ENCODE data around the gene GON4L.
"Not testable (repeated sequence)": the region's sequence is repeated elsewhere in the genome, so short reads cannot be mapped to it uniquely, and the experiment has no call there.

The GON4L gene

DNA sequence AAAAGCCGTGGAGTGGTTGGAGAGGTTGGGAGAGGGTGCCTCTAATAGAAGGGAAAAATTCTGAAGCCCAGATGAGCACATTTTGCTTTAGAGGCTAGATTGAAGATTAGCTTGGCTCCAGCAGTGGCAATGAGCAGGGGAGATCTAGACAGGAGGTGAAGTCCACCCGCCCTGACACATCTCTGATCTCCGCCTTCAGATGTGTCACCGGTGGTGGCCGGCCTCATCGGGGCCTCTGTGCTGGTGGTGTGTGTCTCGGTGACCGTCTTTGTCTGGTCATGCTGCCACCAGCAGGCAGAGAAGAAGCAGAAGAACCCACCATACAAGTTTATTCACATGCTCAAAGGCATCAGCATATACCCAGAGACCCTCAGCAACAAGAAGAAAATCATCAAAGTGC, 10.8 kb upstream of the GON4L start:
- DNase-seq: no peak

DNA sequence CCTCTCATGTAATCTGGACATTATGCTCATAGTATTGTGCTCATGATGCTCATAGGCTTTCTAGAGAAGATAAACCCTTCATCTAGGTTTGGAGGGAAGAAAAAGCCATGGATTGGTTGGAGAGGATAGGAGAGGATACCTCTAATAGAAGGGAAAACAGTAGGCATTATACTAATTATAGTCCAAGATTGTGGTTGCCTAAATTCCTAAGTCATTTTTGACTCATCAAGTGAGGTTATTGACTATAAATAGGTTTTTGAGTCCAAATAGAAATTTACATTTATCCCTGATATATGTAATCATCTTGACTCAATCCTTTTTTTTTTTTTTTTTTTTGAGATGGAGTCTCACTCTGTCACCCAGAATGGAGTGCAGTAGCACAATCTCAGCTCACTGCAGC, 7.4 kb upstream of the GON4L start:
- DNase-seq: no peak

DNA sequence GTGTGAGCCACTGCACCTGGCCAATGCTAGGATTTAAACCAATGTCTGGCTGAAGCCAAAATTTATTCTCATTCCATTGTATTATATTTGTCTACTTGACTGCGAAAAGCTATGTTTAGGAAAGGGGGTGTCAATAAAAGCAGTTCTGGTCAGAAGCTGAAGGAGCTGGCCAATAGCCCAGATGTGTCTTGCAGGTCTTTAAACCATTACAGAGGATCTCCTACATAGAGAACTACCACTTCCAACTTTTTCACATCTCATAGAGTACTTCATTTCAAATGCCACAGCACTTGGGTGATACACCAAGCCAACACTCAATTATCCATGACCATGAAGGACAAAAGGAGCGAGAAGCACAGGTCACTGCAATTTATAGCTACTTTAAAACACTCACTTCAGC, 4.9 kb upstream of the GON4L start:
- no peak for DNase-seq

DNA sequence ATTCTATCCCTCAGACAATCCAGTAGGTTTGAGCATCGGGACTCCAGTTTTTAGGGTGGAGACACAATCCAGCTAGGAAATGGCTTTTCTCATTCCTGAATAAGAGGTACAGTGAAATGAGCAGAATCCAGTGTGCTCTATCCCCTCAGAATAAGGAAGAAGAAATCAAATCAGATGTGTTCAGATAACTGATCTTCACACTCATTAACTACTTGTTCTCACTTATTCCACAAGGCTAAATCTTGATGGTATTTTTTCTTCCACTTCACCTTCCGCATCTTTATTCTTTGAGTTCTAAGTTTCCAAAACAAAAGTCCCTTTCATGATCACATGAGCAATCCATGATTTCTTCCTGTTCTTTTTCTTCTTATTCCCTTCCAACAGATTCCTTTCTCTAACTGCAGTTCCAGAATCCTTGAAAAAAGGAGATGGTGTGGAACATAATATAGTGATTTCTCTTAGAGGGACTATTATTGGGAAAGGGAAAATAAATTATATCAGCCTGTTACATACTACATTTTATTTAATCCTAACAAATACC, 4.0 kb upstream of the GON4L start:
- no peak for DNase-seq

DNA sequence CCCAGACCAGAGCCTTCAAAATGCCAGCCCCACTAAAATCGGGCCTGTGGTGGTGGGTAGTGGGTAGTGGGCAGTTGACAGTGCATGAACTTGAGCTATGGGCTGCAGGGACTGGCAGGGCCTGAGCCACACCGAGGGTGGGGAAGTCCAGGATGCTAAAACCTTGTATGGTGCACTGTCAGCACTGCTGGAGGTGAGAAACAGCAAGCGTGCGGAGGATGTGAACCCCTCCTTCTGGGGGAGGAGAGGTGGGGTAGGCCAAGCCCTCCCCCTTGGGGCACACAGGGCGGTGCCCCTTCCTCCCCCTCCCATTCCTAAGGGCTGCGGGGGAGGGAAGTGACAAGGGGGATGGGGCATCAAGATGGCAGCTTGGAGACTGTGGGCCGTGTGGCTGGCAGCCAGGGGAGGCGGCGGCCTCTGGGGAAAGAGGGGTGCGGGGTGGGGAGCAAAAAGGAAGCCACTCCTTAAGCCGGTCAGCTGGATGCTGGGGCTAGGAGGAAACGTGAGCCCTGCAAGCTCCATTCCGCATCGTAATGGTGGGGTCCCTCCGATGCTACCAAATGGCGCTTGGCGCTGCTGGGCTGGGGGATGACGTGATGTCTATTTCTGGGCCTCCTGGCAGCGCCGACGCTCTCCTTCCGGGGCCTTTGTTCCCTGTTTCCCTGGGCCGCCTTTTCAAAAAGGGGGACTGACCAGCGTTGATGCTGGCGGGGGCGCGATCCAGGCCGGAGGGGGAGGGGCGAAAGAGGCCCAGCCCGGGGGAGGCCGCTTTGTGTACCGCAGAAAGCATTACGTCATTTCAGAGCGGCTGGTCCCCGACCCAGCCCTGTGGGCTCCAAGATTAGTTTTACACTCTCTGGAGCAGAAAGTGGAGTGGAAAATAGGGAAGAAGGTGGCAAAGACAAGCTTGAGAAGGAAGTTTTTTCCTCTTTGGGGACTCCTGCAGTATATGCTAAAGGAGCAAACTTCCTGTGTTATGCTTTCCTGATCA, 3.2 kb upstream of the GON4L start:
- DNase-seq: peak; percentile 91

DNA sequence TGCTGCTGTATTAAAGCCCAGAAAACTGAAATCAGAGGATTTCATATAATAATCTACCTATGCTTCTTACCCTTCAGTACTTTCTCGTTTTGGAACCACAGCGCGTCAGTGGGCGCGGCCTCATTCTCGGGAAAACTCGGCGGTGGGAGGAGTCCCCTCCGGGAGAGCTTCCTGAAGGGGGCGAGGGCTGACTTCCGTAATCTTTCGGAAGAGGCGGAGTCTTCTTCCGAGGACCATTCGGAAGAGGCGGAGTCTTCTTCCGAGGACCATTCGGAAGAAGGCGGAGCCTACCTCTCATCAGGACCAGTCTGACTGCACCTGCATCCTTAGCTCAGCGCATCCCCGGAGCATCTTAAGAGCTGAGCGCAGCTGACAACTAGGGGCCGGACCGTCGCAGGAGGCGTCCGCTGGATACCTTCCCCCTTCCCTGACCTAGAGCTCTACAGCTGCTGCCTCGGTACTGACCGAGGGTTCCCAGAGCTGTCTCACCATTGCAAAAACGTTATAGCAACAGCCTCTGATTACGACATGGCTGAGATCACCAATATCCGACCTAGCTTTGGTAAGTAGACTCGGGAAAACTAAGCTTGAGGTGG, 2.3 kb upstream of the GON4L start, which contains the start of gene SYT11:
Gene SYT11, plus strand, starts transcription at position 334 of the 596 bp plus-strand sequence. Its CDS starts 195 bp downstream, at position 529.
- peak; percentile 99 for DNase-seq

DNA sequence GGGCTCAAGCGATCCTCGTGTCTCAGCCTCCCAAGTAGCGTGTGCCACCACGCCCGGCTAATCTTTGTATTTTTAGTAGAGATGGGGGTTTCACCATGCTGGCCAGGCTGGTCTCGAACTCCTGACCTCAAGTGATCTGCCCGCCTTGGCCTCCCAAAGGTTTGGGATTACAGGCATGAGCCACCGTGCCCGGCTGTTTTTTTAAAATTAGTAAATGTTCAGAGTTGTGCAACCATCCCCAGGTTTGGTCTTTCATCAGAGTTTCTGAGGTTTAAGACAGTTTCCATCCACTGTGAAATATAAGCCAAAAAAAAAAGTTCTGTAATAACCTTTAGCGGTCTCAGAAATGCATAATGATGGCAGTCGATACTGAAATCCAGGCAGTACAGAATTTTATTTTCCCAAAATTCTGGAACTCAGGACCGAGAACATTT, 1.8 kb upstream of the GON4L start:
- no peak for DNase-seq

DNA sequence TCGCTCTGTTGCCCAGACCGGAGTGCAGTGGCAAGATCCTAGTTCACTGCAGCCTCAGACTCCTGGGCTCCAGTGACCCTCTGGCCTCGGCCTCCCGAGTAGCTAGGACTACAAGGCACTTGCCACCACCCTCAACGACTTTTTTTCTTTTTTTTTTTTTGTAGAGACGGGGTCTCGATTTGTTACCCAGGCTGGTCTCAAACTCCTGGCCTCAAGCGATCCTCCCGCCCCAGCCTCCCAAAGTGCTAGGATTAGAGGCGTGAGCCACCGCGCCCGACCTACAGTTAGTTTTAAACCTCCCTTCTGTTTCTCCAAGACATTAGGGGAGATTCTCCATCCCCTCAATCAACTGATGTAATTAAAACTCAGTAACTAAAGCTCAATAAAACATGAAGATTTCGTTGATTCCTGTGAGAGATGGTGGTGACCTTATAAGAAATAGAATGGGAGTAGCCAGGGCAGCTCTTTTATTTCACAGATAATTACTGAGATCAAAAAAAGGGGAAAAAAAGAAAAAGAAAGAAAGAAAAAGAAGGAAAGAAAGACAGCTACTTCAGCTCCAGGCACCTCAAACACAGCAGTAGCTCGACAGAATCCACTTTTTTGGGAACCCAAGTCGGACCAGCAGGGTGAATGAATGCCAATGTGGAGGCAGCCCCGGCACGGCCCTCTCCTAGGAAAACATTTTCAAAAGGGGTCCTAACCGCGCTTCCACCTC, 598 bp downstream of the GON4L start:
- no peak for DNase-seq

DNA sequence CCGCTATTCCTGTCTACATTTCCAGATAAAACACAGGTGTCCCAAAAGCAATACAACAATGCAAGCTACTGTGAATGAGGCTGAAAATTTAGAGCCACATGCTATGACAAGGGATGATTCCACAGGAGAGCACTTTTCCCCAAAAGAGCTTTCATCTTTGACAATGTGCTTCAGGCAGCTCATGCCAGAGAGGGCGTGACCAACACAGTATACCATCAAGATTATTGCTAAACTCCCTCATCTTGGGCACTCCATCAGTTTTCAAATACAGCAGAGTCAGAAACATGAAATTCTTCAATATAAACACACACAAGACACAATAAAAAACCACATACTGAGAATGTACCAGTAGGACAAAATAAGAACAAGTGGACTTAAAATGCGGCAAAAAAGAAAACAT, 6.7 kb downstream of the GON4L start:
- DNase-seq: no peak

DNA sequence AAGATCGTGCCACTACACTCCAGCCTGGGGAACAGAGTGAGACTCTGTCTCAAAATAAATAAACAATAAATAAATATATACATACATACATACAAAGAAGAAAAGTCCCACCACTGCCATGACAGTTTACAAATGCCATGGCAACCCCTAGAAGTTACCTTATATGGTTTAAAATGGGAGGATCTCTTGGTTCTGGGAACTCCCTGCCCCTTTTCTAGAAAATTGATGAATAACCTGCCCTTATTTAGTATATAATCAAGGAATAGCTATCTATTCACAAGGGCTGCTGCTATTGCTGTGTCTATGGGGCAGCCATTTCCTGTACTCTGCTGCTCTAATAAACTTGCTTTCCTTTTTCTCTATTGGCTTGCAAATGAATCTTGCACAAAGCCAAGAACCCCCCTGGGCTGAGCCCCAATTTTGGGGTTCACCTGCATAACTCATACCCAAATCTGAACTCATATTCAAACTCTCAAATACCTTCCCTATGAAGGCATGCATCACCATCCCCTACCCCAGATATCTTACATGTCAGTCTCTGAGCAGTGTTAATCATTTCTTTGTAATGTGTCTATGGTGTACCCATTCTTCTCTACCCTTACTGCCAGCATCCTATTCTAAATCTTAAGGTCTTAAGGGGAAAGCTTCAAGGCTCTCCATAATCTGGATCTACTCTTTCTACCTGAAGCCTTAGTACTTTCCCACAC, 9.0 kb downstream of the GON4L start:
- DNase-seq: no peak

DNA sequence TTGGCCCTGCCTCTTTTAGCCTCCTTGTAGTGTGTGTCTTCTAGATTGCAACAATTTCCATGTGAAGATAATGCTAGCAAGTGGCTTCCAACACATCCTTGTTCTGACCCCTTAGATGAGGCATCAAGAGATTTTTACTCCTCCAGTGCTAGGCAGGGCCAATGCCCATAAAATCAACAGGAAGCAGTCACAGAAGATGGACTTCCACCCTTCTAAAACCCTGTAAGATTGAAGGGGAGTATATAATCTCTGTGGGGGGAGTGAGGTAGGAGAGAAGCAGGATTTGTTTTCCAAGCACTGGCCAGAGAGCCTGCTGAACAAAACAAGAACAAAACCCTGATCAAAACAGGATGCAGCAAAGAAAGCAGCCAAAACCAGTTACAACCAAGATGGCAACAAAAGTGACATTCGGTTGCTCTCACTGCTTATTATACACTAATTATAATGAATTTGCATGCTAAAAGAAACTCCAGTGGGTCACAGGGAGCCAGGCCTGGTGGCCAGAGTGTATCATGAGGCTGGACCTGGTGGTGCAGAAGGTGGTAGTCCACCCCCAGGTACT, 12.1 kb downstream of the GON4L start:
- DNase-seq: no peak

DNA sequence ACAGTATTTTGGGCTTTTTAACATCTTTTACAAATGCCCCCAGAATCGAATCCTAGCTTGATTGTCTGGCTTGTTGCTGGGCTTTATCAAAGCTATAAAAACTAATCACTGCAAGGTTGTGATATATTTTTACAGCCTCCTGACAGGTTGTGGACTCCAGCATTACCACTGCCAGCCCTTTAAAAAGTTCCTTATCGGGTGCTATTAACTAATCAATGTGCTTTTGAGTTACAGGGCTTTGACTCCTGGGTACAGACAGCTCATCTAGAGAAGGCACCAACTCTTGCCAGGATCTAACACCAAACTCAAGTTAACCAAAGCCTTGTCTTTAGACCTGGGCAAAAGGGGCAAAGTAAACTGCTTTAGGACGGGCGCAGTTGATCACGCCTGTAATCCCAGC, 16.6 kb downstream of the GON4L start:
- DNase-seq: no peak

DNA sequence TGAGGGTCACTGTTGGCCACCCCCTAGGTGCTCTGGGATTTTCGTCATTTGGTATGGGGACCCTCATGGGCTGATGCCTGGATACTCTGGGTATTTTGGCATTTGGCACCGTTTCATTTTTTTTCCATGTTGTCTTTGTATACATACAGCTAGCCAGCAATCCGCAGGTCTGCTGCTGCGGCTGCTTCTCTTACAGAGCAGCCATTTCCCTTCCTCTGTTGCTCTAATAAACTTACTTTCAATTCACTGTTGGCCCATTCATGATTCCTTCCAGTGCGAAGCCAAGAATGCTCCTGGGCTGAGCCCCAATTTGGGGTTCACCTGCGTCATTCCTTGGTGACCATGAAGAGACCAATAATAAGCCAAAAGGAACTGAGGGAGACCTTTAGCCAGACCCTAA, 21.5 kb downstream of the GON4L start:
- no peak for DNase-seq

DNA sequence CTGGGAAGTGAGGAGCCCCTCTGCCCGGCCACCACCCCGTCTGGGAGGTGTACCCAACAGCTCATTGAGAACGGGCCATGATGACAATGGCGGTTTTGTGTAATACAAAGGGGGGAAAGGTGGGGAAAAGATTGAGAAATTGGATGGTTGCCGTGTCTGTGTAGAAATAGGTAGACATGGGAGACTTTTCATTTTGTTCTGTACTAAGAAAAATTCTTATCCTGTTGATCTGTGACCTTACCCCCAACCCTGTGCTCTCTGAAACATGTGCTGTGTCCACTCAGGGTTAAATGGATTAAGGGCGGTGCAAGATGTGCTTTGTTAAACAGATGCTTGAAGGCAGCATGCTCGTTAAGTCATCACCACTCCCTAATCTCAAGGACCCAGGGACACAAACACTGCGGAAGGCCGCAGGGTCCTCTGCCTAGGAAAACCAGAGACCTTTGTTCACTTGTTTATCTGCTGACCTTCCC, 22.1 kb downstream of the GON4L start:
- DNase-seq: not testable (repeated sequence)

DNA sequence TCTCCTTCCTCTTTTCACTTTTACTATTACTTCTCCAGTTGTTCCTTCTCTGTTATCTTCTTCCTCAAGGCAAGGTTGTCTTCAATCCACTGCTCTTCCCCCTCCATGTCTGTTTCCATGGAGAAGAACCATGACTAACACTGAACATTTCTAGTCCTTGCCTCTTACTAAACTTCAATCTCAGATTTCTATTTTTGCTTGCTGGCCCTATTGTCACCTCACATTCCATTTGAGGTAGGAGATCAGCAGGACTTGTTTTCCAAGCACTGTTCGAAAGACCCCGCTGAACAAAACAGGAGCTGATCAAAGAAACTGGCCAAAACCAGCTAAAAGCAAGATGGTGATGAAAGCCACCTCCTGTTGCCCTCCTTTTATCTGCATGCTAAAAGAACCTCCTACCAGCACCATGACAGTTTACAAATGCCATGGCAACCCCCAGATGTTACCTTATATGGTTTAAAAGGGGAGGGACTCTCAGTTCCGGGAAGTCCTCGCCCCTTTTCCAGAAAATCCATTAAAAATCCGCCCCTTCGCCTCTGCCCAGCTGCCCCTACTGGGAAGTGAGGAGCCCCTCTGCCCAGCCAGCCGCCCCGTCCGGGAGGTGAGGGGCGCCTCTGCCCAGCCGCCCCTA, 22.6 kb downstream of the GON4L start:
- DNase-seq: no peak

DNA sequence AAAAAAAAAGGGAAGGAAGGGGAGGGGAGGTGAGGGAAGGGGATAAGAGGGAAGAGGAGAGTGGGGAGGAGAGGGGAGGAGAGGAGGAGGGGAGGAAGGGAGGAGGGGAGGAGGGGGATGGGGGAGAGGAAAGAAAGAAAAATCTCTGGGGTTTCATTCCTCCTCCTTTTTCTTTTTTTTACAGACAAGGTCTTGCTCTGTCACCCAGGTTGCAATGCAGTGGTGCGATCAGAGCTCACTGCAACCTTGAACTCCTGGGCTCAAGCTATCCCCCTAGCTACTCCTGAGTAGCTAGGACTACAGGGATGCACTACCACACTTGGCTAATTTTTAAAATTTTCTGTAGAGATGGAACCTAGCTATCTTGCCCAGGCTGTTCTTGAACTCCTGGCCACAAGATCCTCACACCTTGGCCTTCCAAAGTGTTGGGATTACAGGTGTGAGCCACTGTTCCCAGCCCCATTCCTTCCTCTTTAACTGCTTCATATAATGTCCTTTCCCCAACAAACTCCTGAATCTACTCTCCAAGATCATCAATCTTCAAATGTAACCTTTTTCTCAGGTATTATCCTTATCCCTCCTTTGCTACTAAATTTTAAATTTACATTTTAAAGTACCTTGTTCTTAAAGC, 23.2 kb downstream of the GON4L start:
- no peak for DNase-seq

DNA sequence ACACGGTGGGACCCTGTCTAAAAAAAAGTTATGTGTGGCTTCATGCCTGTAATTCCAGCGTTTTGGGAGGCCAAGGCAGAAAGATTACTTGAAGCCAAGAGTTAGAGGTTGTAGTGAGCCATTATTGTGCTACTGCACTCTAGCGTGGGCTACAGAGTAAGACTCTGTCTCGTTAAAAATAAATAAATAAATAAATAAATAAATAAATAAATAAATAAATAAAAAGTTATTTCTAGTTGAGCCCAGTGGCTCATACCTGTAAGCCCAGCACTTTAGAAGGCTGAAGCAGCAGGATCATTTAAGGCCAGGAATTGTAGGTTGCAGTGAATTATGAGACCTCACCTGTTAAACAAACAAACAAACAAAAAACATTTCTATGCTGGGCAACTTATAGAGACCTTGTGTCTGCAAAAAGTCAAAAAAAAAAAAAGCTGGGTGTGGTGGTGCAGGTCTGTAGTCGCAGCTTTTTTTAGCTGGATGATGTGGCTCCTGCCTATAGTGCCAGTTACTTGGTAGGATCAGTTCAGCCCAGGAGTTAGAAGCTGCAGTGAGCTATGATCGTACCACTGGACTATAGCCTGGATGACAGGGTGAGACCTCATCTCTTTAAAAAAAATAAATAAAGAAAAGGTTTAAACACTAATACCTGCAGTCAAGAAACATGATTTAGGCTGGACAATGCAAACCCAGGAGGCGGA, 25.6 kb downstream of the GON4L start:
- no peak for DNase-seq

DNA sequence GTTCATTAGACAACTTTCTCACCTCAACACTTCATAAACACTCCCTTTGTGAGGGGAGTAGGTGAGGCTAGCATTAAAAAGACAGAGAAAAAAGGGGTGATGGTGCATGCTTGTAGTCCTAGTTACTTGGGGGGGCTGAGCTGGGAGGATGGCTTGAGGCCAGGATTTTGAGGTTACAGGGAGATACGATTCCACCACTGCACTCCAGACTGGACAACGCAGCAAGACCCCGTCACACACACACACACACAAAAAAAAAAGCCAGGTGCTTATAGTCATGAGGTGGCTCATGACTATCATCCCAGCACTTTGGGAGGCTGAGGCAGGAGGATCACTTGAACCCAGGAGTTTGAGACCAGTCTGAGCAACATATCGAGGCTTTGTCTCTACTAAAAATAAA, 29.6 kb downstream of the GON4L start:
- no peak for DNase-seq

DNA sequence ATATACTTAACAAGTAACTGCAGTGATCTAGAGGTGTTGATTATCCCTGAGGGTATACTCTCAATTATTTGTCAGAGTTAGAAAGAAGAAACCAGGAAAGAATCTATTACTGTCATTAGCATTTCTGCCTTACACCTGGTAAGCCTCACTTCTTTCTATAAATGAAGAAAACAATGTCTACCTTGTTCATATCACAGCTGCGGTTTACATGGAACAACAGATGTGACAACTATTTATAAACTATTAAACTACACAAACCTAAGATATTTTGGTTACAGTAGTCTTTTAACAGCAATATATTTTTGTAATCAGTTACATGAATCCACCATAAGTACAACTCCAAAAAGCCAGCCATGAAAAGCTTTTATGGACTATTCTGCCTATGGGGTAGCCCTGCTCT, 40.7 kb downstream of the GON4L start:
- DNase-seq: no peak

DNA sequence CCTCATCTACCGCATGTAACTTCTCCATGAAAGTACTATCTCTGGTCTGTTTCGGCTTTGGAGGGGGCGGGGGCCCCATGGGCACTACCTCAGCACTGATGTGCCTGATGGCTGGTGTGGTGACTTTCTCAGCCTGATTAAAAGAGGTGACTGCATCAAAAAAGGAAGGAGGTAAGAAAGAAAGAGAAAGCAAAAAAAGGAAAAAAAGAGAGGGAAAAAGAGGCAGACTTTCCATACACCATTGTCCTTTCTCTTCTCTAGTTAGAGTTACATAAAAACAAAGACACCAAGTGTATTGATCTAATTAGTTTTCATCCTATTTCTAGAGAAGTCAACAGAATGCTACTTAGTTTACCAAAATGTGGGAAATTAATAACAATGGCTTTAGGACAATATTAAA, 43.3 kb downstream of the GON4L start:
- DNase-seq: no peak

DNA sequence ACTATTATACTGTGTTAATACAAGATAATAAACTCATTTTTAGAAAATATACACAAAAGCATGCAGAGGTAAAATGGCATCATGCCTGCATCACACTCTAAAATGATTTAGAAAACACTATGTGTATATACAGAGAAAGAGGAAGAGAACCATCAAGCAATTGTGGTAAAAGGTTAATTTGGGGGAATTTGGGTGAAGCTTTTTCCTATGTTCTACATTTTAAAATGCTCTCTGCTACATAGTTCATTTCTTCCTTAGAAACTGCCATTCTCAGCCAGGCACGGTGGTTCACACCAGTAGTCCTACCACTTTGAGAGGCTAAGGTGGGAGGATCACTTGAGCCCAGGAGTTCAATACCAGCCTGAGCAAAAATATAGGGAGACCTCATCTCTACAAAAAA, 44.1 kb downstream of the GON4L start:
- DNase-seq: no peak

Data from NCI-H1092 treated with DMSO at 0.1 percent for 48 hours (cell line).